ENCODE measurements around the gene PHF20. TPM values are rescaled to one million over a fixed set of nuclear protein-coding genes. Genes with fewer than 3 reads are reported as not detected.

PHF20 gene
- total and polyA plus RNA-seq, 2 of the 13 experiments (the other 11 are each of a cell fraction or from before 2014, with no cell fraction given), result 22.8 to 34.1 TPM

DNA sequence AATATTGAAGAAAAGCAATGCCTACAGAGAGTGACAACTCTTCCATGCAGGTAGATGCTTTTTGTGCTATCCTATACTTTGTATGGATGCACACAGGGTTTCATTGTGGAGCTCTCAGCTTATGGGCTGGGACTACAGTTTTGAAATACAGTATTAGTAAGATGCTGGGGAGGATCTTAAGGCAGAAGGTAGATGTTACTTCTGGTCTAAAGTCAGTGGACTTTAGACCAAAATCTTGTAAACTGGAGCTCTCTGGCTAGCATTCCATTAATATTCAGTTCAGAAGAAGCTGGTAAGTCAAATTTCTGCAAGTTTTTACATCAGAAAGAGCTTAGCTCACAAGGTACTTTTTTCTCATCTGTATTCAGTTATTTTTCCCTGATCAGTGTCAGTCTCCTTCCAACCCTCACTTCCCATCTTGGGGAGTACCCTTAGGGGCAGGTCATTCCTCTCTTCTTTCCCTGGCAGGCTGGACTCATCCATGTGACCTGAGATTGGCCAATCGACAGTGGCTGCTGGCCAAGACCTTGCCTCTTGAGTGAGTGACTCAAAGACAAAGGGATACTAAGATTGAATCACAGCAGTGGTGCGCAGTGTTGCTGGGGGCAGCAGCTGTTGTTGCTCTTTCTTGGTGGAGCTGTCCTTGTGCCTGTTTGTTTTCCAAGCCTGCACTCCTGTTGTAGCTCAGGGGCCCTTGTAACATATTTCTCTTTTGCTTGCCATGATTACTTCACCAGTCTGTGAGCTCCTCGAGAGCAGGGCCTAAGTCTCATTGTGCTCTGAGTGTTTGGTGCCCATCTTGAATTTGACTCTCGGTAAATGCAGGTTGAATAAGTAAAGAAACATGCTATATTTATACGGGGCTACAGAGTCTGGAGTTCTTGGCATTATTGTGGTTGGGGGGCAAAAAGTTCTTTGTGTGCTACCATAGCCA lies 2.8 kb upstream of the PHF20 start (continued):
- TF ChIP-seq NFKBIZ (CRISPR knock-in tag; IDR thresholded peaks at IDR 0.05), result no peak; the same call in 1 of the 2 replicates
- 0 out of 2 replicates have a peak, but pooled peaks have one; percentile 5 for TF ChIP-seq ZNF230 (CRISPR knock-in tag; IDR thresholded peaks at IDR 0.05)
- TF ChIP-seq IRF2 (CRISPR knock-in tag; IDR thresholded peaks at IDR 0.05), result peak; percentile 90
- no peak for TF ChIP-seq FOXA1 (IDR thresholded peaks at IDR 0.05)
- TF ChIP-seq FOXA1 (CRISPR knock-in tag; IDR thresholded peaks at IDR 0.05), result 0 out of 2 replicates have a peak, but pooled peaks have one; percentile 11
- no peak for TF ChIP-seq CREM (IDR thresholded peaks at IDR 0.05)
- TF ChIP-seq CREM (CRISPR knock-in tag; IDR thresholded peaks at IDR 0.05), result no peak
- peak; percentile 50; the same call in 1 of the 2 replicates for TF ChIP-seq YEATS2 (CRISPR knock-in tag; IDR thresholded peaks at IDR 0.05; ENCODE audit: borderline replicate concordance)
- peak; percentile 70 for TF ChIP-seq POLR2G (IDR thresholded peaks at IDR 0.05; ENCODE audit: low read depth, low read length)
- TF ChIP-seq, protein P1, sequence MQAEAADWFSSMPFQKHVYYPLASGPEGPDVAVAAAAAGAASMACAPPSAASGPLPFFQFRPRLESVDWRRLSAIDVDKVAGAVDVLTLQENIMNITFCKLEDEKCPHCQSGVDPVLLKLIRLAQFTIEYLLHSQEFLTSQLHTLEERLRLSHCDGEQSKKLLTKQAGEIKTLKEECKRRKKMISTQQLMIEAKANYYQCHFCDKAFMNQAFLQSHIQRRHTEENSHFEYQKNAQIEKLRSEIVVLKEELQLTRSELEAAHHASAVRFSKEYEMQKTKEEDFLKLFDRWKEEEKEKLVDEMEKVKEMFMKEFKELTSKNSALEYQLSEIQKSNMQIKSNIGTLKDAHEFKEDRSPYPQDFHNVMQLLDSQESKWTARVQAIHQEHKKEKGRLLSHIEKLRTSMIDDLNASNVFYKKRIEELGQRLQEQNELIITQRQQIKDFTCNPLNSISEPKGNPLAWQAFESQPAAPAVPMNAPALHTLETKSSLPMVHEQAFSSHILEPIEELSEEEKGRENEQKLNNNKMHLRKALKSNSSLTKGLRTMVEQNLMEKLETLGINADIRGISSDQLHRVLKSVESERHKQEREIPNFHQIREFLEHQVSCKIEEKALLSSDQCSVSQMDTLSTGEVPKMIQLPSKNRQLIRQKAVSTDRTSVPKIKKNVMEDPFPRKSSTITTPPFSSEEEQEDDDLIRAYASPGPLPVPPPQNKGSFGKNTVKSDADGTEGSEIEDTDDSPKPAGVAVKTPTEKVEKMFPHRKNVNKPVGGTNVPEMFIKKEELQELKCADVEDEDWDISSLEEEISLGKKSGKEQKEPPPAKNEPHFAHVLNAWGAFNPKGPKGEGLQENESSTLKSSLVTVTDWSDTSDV (CRISPR knock-in tag; IDR thresholded peaks at IDR 0.05), result no peak
- TF ChIP-seq SNAI1 (CRISPR knock-in tag; IDR thresholded peaks at IDR 0.05; ENCODE audit: borderline replicate concordance), result no peak
- no peak for TF ChIP-seq ZNF484 (CRISPR knock-in tag; IDR thresholded peaks at IDR 0.05; ENCODE audit: borderline replicate concordance, low read depth)
- TF ChIP-seq ZNF136 (CRISPR knock-in tag; IDR thresholded peaks at IDR 0.05; ENCODE audit: low read depth), result no peak
- TF ChIP-seq, protein P2, sequence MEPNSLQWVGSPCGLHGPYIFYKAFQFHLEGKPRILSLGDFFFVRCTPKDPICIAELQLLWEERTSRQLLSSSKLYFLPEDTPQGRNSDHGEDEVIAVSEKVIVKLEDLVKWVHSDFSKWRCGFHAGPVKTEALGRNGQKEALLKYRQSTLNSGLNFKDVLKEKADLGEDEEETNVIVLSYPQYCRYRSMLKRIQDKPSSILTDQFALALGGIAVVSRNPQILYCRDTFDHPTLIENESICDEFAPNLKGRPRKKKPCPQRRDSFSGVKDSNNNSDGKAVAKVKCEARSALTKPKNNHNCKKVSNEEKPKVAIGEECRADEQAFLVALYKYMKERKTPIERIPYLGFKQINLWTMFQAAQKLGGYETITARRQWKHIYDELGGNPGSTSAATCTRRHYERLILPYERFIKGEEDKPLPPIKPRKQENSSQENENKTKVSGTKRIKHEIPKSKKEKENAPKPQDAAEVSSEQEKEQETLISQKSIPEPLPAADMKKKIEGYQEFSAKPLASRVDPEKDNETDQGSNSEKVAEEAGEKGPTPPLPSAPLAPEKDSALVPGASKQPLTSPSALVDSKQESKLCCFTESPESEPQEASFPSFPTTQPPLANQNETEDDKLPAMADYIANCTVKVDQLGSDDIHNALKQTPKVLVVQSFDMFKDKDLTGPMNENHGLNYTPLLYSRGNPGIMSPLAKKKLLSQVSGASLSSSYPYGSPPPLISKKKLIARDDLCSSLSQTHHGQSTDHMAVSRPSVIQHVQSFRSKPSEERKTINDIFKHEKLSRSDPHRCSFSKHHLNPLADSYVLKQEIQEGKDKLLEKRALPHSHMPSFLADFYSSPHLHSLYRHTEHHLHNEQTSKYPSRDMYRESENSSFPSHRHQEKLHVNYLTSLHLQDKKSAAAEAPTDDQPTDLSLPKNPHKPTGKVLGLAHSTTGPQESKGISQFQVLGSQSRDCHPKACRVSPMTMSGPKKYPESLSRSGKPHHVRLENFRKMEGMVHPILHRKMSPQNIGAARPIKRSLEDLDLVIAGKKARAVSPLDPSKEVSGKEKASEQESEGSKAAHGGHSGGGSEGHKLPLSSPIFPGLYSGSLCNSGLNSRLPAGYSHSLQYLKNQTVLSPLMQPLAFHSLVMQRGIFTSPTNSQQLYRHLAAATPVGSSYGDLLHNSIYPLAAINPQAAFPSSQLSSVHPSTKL (CRISPR knock-in tag; IDR thresholded peaks at IDR 0.05), result peak; percentile 63; the same call in 1 of the 2 replicates
- TF ChIP-seq SMYD3 (CRISPR knock-in tag; IDR thresholded peaks at IDR 0.05), result no peak
- TF ChIP-seq, protein P3, sequence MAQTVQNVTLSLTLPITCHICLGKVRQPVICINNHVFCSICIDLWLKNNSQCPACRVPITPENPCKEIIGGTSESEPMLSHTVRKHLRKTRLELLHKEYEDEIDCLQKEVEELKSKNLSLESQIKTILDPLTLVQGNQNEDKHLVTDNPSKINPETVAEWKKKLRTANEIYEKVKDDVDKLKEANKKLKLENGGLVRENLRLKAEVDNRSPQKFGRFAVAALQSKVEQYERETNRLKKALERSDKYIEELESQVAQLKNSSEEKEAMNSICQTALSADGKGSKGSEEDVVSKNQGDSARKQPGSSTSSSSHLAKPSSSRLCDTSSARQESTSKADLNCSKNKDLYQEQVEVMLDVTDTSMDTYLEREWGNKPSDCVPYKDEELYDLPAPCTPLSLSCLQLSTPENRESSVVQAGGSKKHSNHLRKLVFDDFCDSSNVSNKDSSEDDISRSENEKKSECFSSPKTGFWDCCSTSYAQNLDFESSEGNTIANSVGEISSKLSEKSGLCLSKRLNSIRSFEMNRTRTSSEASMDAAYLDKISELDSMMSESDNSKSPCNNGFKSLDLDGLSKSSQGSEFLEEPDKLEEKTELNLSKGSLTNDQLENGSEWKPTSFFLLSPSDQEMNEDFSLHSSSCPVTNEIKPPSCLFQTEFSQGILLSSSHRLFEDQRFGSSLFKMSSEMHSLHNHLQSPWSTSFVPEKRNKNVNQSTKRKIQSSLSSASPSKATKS (CRISPR knock-in tag; IDR thresholded peaks at IDR 0.05), result no peak
- TF ChIP-seq XBP1 (CRISPR knock-in tag; IDR thresholded peaks at IDR 0.05), result no peak
- TF ChIP-seq ZNF10 (CRISPR knock-in tag; IDR thresholded peaks at IDR 0.05; ENCODE audit: borderline replicate concordance, low read depth), result no peak
- no peak for TF ChIP-seq ZNF451 (CRISPR knock-in tag; IDR thresholded peaks at IDR 0.05)
- TF ChIP-seq HMGA1 (CRISPR knock-in tag; conservative IDR thresholded peaks at IDR 0.05), result 0 out of 2 replicates have a peak, but pooled peaks have one; percentile 35
- no peak for TF ChIP-seq SIN3B (IDR thresholded peaks at IDR 0.05; ENCODE audit: low read length)
- no peak for TF ChIP-seq DNMT1 (CRISPR knock-in tag; IDR thresholded peaks at IDR 0.05)
